Umbilical cord (tissue), 2 donors: Measurements from ENCODE around the gene COX19. TPM values are rescaled to one million over a fixed set of nuclear protein-coding genes. Genes with fewer than 3 reads are reported as not detected.
"Not testable (repeated sequence)": the region's sequence is repeated elsewhere in the genome, so short reads cannot be mapped to it uniquely, and the experiment has no call there.

Source experiments
- DNase-seq: peaks from one replicate; pipeline ENCODE4 v3.0.0-alpha.2; 2015; ENCODE audit warnings: low spot score
- total RNA-seq: library from RNA; depleted of rRNA; stranded (reverse); fragments of >200 nt; gene quantifications from one replicate; pipeline ENCODE4 v1.2.3, GENCODE V29; 2014; ENCODE audit warnings: low replicate concordance; ENCODE audit not compliant: insufficient read depth

The COX19 gene
- total RNA-seq, 1 donor from 2014 or later, result 5.3 TPM

DNA sequence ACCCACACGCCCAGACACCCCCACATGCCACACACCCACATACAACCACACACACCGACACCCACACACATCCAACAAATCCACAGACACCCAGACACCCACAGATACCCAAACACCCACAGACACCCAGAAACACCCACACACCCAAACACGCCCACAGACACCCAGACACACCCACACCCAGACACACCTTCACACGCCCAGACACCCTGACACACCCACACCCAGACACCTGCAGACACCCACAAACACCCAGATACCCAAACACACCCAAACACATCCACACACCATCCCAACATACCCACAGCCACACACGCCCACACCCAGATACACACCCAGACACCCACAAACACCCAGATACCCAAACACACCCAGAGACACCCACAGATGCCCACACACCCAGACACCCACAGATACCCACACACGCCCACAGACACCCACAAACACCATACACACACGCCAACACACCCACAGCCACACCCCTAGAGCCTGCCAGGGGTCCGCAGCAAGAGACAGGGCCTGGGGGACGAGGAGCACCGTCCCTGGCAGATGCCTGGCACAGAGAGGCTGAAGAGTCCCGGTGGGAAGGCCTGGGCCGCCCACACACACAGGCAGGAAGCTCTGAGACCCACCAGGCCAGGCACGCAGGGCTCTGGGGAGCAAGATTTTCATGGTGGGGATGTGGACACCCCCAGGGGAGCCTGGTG is 36.1 kb upstream of the COX19 start:
- no peak for DNase-seq

DNA sequence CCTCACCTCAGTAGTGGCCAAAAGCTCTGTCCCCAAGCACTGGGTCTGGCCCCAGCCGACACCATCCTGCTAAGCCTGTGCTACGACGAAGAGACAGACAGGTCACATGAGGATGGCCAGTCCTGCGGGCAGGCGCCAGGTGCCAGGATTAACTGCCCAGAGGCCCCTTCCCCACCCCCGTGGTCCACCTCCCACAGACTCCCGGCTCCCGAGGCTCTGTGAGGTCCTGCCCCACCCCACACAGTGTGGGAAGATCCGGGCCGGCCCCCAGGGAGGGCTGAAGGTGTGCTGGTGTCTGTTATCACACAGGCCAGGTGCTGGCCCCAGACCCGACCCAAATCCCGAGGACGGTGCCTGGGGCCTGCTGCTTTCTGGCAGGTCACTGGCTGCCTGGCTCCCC is 34.9 kb upstream of the COX19 start:
- DNase-seq, result no peak

DNA sequence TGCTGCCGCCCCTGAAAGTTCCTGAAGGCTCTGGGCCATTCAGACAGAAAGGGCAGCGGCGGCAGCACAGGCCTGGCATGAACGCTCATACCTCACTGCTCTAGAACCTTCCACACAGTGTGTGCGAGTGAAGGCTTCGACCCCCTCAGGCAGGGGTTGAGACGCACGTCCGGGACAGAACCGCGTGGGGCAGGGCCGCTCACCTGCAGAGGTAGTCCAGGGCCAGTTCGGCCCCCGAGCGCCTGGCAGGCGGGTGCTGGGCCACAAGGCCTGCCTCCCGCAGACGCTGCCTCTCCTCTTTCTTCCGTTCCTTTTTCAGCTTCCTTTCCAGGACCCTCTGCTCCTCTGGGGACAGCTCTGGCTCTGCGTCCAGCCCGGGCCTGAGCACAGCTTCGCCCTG is 34.4 kb upstream of the COX19 start:
- DNase-seq, result no peak

DNA sequence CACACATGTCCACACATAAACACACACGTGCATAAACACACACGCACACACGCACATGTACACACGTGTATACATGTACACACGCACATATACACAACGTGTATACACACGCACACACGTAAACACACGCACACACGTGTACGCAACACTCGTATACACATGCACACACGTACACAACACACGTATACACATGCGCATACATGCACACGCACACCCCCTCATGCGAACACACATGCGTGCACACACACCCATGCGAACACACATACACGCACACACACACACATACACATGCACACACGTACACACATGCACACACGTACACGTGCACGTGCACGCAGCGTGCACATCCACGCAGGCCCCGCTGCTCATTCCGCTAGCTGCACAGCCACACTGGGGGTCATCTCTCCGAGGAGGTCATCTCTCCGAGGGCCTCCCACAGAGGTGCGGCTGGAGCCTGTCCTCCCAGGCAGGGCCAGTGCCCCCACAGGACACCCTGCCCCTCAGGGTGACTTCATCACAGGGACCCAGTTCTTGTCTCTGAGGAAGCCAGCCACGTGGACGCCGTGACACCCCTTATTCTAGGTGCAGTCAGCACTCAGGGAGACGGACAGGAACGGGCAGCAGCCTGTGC is 33.5 kb upstream of the COX19 start:
- no peak for DNase-seq

DNA sequence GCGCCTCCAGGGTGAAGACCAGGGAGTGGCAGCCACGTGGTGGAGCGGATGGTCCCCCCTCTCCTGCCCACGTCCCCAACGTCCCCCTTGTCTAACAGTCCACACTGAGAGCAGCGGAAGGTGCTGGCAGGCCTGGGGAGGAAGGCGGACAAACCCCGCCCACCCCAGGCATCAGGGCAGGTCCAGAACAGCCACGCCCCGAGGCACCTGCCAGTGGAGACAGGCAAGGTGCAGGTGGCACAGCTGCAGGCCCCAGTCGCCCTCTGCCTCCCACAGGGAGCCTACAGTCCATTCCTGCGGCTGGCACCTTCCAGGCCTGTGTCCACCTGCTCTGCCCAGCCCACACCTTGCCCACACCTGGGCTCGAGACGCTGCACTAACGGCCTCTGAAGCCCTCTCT is 32.6 kb upstream of the COX19 start:
- no peak for DNase-seq

DNA sequence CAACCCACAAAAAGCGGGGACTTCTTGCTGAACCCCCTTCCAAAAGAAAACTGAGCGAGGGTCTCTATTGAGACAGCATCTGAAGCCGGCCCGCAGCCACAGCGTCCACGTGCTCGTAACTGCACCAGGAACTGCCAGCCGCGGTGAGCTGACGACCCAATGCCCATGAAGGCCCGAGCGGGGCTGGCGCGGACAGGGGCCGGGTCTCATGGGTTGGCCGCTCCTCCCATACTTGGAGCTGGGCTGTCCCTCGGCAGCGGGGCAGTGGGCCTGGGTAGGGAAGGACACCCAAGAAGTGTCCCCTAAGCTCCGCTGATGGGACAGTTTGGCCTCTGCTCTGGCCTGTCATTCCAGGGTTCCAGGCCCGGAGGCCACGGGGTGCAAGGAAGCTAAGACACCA is 30.0 kb upstream of the COX19 start:
- no peak for DNase-seq

DNA sequence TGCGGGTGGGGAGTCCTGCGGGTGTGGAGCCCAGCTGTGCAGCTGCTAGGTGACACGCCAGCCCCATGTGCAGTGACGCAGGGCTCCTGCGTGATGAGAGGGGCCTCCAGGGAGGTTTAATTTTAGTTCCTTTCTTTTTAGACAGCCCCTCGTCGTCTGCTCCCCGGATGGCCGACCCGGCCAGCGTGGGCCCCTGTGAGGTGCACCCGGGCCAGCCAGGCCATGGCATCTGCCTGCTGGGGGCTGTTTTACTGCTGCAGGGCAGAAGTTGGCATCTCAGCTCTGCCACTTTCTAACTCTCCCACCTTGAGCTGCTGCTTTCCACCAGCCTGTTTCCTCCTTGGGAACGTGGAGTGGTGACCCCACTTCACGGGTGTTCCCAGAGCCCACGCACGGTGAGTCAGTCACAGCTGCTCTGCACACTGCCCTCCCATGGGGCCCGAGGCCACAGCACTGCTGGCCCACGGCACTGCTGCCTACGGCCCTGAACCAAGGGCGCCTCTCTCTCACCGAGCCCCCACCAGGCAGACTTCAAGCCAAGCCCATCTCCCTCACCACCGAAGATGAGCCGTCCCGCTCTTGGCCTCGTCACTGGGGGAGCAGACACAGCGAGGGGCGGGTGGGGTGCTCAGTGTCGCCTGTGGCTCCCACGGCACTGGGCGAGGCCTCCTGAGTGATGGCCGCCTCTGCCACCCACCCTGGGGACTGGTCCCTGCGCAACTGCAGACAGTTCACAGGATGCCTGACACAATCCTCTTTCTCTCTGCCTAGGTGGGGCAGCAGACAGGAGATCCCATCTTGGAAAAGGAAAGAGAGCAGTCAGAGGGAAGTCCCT is 28.9 kb upstream of the COX19 start:
- no peak for DNase-seq

DNA sequence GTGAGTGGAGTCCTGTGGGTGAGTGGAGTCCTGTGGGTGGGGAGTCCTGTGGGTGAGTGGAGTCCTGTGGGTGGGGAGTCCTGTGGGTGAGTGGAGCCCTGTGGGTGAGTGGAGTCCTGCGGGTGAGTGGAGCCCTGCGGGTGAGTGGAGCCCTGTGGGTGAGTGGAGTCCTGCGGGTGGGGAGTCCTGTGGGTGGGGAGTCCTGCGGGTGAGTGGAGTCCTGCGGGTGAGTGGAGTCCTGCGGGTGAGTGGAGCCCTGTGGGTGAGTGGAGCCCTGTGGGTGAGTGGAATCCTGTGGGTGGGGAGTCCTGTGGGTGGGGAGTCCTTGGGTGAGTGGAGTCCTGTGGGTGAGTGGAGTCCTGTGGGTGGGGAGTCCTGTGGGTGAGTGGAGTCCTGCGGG is 27.1 kb upstream of the COX19 start:
- DNase-seq, result not testable (repeated sequence)

DNA sequence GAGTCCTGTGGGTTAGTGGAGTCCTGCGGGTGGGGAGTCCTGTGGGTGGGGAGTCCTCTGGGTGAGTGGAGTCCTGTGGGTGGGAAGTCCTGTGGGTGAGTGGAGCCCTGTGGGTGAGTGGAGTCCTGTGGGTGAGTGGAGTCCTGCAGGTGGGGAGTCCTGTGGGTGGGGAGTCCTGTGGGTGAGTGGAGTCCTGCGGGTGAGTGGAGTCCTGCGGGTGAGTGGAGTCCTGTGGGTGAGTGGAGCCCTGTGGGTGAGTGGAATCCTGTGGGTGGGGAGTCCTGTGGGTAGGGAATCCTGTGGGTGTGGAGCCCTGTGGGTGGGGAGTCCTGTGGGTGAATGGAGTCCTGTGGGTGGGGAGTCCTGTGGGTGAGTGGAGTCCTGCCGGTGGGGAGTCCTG is 26.7 kb upstream of the COX19 start:
- not testable (repeated sequence) for DNase-seq

DNA sequence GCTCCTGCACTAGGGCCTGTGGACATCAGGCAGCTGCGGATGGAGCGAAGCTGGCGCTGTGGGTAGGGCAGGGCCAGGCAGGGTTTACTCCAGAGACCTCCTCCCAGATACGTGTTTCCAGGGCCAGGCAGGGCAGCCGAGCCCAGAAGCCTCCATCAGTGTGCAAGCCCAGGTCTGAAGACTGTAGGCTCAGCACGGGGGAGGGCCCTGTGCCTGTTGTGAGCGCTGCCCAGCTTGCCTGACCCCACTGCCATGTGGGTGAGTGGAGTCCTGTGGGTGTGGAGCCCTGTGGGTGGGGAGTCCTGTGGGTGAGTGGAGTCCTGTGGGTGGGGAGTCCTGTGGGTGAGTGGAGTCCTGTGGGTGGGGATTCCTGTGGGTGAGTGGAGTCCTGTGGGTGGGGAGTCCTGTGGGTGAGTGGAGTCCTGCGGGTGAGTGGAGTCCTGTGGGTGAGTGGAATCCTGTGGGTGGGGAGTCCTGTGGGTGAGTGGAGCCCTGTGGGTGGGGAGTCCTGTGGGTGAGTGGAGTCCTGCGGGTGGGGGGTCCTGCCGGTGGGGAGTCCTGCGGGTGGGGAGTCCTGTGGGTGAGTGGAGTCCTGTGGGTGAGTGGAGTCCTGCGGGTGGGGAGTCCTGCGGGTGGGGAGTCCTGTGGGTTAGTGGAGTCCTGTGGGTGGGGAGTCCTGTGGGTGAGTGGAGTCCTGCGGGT is 25.9 kb upstream of the COX19 start:
- not testable (repeated sequence) for DNase-seq

DNA sequence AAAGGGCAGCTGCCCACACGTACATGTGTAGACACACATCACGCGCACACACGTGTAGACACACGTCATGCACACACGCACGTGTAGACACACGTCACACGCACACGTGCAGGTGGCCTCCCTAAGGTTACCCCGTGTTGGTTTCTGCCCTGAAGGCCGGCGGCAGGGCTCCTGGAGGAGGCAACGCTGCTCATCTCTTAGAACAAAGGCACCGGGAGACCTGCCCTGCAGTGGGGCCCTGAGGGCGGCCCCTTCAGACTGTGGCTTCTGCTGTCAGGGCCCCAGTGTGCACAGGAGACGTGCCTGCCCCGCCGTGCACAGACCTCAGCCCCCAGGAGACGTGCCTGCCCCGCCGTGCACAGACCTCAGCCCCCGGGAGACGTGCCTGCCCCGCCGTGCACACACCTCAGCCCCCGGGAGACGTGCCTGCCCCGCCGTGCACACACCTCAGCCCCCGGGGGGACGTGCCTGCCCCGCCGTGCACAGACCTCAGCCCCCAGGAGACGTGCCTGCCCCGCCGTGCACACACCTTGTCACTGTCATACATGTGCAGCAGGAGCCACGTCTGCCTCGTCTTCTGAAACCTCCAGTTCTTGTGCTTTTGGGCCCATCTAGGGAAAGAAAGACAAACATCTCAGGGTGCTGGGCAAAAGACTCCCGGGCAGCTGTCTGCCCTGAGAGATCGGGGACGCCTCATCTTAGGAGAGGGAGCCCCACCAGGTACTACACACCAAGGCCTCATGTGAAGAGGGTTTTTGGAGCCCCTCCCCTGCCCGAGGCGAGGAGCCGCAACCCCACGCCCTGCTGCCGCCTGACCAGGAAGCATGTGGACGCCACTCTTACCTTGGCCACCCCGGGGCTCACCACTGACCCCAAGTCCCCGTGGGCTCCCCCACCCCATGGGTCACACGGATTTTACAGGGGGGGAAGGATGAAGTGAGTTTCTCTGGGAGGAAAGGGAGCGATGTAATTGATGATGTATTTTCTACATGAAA is 24.9 kb upstream of the COX19 start:
- DNase-seq, result no peak

DNA sequence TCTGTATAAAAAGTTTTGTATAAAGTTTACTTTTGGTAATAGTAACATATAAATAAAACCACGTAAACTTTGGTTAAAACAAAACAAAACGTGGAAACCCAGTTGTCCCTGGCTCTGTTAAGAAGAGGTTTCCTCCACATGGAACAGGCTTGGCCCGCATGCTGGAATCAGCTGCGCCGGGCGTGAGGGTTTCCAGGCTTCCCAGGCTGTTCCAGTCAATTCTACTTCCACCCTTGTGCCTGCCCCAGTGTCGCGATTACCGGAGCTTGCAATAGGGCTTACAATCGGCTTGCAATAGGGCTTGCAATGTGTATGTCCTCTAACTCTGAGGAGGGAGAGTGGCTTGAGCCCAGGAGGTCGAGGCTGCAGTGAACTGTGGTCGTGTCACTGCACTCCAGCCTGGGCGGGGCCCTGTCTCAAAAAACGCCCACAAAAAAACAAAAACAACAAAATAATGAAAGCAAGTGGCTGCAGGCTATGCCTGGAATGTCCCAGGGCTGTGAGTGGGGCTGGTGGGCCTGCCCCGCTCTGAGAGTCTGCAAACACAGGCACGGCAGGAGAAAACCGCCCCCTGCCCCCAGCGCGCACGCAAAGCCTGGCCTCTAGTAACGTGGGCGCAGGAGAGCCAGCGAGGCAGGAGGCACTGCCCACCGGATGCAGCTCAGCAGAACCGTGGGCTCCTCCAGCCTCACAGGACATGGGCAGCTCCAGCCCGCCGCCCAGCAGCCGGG is 24.0 kb upstream of the COX19 start:
- DNase-seq, result no peak

DNA sequence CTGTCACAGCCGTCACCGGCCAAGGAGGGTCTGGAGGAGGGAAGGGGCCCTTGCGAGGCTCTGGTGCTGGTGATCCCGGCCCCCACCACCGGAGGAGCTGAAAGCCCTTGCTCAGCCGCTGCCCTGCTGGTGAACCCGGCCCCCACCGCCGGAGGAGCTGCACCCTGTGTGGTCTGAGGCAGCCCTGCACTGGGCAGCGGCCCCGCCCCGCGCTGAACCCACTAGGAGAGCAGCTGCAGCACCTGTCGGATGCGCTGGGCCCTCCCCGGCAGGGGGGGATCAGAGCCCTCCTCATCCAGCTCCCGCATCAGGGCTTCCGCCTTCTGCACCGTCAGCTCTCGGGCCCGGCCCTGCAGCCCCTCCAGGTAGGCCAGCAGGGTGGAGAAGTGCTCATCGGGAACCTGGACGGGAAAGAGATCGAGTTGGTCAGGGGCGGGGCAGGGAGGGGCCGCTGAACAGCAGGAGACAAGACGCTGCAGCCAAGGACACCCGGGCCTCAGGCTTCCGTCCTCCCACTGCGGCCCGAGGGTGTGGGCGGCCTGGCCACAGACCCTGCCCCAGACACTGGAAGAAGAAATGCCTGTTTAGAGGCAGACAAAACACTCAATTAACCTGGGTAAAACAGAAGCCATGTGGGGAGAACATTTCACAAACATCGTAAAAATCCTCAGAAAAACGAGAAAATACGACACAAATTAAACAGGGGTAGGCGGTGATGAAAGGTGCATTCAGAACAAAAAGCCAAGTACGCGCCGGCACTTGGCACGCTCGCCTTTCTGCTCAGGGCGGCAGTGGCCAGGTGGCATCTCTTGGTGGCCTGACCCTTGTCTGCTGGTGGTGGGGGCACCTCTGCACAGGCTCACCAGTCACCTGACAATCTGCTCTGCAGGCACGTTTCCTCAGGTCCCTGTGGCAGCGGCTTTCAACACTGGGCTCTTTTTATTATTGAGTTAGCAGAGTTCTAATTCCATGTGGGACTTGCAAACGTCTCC is 22.4 kb upstream of the COX19 start:
- no peak for DNase-seq

DNA sequence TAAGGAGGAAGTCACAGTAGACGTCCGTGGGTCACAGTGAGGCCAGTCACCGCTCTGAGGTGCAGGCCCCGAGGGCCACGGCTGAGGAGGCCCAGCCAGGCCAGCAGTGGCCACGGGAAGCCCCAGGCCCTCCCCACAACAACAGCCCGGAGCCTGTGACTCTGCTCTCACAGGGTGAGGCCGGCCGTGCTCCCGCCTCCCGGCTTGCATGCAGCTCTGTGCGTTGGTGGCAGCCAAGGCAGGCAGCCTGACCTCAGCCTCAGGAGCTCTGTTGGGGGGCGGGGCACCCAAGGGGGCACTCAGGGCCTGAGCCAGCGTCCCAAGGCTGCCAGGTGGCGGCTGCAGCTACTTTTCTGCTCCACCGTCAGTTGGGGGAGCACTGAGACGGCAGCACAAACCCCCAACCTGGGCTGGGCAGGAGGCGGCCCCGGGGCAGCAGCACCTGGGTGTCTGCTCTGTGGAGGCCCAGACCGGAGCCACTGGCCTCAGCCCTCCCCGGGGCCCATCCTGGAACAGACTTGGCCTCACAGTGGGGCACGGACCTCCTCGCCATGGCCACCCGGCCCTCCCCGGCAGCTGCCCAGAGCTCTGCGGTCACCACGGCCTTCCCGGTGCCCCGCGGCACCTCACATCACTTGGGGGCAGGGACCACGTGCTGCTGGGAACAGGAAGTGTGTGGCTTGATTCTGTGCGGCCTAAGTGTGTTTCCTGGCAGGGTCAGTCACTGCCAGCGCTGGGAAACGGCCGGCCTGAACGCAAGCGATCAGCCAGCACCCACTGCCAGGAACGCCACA is 20.9 kb upstream of the COX19 start:
- no peak for DNase-seq

DNA sequence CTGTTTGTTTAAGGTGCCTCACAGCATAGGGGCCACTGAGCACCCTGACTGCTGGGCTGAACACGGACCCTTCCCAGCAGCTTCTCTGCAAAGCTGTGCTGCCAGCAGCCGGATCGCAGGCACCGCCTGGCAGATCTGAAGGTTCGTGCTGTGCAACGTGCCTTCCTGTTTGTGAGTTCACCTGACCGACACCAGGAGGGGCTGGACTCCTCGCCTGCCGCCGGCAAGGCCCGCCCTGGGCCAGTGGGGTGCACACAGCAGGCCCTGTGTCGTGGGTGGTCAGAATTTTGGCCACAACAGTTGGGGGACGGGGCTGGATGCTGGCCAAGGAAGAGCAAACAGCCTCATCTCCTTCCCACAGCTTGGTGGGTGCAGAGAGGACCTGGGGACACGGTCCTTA is 20.2 kb upstream of the COX19 start:
- no peak for DNase-seq

DNA sequence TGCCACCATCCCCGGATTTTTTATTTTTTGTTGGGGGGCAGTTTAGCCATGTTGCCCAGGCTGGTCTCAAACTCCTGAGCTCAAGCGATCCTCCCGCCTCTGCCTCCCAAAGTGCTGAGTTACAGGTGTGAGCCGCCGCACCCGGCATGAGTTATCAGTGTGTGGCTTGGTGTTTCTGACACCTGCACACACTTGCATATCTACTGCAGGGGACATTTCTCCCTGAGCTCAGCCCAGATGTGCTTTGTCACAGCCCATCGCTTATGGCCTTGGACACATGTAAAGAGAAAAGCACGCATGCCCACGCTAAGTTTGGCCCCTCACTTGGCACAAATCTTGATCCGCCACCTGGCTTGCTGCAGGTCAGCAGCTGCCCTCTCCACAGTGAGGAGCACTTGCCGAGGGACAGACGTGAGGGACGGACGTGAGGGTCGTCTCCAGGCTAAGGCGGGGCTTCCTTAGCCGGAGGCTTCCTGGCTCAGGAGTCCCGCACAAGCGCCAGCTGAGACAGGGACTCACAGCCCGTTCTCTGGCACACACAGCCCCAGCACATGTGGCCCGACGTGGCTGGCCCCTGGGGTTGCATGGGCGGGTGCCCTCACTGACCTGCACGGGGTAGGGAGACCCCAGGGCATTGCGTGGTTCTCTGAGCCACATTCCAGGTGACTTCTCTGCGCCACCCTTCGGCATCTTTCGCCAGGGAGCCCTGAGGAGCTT is 19.4 kb upstream of the COX19 start:
- DNase-seq, result no peak
